Inflammatory macrophage (primary cell): ENCODE measurements around the gene PITPNB.
A peak's percentile ranks its signal among the peaks of the same experiment; 100 is the strongest.

ENCODE experiments used
- DNase-seq, 2 donors: peaks; one replicate each; pipeline ENCODE4 v3.0.0-alpha.2; 2020 to 2022
- total RNA-seq, 18 experiments: gene quantifications; one replicate each; lab custom pipeline; 2026; ENCODE audit warnings: mixed read lengths in 6 of 18, inconsistent platforms in 2 of 18; lab: John Stamatoyannopoulos, UW

Gene PITPNB
- total RNA-seq, result 13.6 to 111 (median 27.9) reads per million in 18 experiments

DNA sequence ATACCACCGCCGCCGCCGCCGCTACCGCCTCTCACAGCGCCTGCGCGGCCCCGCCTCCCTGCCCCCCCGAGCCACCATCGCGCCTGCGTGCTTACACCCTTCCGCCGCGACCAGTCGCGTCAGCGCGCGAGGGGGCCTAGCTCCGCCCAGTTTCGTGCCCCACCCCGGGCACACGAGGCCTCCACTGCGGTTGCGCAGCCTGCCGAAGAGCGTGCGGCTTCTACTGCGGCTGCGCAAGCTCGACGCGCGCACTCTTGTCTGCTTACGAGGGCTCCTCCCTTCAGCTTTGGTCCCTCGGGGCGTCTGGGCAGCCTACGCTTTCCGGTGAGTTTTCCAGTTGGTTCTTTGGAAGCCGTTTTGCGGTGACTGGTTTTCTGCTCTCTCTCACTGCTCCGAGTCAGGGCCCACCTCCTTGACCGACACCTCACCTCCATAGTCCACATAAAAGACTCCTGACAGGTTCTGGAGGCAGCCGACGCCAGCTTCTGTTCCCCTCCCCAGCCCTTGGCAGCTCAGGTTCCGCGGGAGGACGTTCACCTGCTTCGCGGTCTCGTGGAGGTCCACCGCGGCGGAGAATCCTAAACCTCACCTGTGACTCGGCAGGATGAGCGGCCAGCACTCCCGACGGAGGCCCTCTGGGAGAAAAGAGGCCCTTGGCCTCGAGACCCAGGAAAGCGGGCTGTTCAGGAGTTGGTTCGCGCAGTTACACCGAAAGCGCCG, at the start of gene PITPNB:
Gene PITPNB (minus strand): TSS at position 35 of the 720 bp plus-strand sequence. CDS start 65 bp downstream, outside the sequence.
- DNase-seq, result peak; percentile 99

DNA sequence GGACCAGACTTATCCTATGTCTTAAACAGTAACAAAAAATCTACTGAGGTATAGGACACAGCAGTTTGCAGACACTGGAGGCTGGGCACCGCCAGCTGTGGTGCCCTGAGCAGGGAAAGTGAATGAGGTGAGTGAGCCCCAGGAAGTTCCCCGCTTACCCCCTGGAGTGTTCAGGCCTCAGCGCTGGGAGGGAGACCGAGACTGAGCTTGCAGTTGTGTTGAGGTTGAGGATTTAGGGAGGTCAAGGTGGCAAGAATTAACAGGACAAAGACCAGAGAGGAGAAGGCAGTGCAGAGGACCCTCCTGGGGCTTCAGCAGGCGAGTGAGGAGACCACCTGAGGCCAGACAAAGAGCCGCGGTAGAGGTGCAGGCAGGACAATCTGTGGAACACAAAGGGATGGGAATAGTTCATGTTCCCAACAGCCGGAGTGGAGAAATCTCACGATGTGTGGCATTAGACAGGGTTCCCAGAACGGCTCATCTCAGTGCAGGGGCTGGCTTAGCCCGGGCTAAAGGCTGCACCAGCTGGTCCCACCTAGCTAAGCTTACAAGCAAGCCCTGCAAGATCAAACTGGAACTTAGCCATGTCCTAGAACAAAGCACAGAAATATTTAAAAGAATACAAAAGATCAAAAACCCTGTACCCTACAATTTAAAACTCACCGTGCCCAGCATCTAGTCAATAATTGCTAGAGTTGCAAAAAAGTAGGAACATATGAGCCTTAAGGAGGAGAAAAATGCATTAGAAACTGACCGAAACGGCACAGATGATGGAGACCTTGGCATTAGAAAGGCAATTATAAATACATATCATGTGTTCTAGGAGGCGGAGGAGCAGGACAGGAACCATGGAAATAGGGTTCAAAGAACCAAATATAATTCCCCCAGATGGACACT, 47.4 kb upstream of the PITPNB start:
- DNase-seq, result no peak

DNA sequence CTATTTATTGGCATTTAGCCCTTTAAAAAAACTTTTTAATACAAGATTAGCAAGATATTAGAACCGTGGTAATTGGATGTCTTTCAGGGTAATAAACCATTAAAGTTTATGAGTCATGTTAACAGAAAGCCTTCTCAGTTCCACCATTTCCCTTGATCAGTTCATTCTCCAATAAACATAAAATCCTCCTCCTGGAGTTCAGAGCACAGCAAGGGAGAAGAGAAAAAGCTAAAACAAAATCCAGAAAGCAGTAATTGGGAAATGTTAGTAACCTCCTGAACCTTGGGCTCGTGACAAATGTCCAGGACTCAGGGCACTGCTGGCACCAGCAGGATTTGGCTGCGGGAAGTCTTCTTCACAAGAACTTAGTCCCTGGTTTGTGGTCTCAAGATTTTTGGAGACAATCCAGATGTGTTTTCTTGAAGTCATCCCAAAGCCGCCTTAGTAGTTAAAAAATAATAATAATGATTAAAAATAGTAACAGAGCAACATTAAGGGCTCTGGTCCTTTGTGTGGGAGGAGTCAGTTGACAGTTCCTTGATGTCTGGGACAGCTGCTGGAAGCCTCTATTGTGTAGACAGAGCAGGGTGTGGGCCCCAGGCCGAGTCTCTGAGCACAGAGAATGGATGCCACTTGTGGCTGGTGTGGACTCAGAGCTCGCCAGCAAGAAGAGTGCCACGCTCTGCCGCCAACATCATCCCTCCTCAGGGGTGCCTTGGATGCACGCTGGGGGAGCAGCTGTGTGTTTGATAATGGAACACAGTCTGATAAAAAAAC, 43.4 kb upstream of the PITPNB start:
- no peak for DNase-seq

DNA sequence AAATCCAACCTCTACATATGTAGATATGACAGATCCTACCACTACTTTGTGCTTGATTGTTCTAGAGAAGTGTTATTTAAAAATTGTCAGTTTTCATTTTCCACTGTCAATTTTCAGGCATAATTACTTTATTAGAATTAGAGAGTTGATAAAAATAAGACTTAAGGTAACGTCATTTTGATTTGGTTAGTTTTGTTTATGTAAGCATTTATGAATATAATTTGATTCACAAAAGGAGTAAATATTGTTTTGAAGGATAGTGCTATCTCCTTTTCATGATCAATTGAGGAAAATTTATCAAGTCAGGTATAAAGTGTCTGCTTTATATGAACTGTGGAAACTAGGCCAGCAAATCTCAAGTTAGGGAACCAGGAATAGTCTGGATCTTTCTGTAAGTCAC, 42.6 kb upstream of the PITPNB start:
- no peak for DNase-seq

DNA sequence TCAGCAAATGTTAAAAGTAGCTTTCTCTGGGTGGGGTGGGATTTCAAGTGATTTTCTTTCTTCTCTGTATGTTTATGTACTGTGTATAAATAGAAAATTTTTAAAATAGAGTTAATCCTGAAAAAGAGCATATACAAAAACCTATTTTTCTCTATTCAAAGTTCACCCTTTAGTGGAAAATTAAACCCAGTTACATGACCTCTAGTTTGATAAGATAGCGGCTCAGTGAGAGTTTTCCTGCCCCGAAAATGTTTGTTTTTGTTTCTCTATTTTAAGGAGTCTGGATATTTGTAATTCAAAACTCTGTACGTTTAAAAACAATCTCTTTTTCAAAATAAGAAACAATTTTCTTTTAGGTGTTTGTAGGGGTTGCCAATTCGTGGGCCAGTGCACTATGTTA, 42.1 kb upstream of the PITPNB start:
- DNase-seq, result no peak

DNA sequence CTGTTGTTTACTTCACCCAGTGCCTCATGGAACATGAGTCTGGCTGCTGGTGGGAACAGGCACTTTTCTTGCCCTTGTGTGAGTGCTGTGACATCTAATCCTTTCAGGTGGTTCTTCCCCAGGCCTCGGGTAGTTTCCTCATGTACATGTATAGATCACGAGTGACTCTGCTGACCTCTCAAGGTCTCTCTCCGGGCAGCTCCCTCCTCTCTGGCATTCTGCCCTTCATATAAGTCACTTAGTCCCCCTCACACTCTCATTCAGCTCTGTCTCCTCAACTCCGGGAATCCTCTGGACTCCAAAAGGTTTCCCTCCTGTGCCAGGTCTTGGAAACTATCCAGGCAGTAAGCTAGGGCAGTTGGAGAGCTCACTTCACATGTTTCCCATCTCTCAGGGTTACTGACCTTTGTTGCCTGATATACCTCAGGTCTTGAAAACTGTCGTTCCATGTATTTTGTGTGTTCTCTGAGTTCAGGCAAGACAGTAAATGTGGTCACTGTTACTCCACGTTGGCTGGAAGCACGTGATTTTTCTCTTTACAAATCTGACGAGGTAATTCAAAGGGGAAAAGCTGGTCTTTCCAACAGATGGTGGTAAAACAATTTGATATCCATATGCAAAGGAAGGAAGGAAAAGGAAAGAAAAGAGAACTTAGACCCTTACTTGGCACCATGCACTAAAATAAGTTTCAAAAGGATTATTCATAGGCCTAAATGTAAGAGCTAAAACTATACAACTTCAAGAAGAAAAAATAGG, 40.5 kb upstream of the PITPNB start:
- no peak for DNase-seq

DNA sequence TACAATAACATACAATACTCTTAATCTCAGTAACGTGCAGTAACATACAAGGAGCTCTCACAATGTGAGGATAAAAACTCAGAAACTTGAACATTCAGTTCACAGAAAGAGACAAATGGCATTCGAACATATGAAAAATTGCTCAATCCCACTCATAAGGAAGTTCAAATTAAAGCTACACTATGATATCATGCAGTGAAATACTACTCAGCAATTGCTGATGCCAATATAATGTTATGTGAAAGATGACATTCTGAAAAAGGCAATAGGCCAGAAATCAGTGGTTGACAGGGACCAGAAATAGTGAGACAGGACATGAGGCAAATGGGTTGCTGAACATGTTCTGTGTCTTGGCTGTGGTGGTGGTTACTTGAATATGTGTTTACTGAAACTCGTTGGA, 33.7 kb upstream of the PITPNB start:
- peak; percentile 42 to 75 for DNase-seq

DNA sequence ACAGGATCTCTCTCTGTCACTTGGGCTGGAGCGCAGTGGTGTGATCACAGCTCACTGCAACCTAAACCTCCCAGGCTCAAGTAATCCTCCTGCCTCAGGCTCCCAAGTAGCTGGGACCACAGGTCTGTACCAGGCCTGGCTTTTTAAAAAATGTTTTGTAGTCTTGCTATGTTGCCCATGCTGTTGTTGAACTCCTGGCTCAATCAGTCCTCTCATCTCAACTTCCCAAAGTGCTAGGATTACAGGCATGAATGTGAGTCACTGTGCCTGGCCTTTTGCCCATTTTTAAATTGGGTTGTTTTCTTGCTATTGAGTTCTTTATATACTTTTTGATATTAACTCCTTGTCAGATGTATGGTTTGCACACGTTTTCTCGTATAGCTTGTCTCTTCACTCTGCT, 33.0 kb upstream of the PITPNB start:
- peak; percentile 48 to 59 for DNase-seq

DNA sequence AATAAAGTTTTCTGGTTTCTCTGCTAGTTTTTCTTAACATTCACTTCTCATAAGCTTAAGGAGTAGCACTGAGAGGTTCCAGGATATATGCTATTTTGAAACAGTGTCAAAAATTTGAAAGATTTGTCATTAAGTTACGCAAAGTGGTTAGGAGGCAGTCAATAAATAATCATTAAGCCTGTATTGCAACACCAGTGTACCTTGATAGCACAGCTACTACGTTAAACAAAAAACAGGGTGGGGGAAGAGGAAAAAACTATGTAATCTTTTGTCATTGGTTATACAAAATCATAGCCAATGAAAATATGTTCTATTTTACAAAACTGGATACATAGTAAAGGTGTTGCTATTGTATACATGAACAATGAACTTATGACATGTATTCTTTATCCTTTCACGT, 30.4 kb upstream of the PITPNB start:
- no peak for DNase-seq

DNA sequence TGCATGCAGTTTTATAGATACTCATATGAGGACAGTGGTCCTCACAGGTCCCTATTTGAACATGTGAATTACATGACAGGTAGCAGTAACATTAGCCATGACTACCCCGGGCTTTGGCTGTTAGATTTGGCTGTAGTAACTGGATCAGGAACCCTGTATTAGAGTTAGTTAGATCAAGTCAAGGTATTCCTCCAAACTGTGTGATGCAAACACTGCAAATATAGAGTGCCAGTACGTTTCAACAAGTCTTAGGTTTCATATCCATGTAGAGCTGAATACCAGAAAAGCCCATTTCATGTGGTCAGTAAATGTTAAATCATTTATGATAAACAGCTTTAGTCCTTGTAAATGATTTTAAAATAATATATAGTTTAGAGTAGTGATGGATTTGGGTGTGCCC, 29.5 kb upstream of the PITPNB start:
- no peak for DNase-seq

DNA sequence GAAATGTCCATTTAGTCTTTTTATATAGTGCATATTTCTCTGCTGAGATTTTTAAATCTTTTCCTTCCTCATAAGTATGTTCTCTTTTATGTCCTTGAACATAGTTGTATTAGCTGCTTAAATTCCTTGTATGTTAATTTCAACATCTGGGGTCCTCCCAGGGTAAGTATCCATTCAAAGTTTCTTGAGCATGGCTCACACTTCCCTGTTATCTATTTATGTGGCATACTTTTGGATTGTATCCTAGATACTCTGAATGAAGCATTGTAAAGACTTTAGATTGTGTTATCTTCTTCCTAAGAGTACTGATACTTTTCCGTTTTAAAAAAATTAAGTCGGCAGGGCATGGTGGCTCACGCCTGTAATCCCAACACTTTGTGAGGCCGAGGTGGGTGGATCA, 28.4 kb upstream of the PITPNB start:
- no peak for DNase-seq

DNA sequence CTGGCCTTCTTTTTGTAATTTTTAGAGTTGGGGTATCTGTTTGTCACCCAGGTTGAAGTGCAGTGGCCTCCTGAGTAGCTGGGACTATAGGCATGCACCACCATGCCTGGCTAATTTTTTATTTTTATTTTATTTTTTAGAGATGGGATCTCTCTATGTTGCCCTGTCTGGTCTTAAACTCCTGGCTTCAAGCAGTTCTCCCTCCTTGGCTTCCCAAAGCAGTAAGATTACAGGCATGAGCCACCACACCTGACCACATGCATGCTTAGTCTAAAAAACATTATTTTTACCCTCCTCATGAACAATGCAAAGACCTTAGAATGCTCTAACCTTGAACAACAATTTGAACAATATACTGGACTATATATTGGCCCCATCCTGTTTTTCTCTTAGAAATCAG, 22.1 kb upstream of the PITPNB start:
- no peak for DNase-seq

DNA sequence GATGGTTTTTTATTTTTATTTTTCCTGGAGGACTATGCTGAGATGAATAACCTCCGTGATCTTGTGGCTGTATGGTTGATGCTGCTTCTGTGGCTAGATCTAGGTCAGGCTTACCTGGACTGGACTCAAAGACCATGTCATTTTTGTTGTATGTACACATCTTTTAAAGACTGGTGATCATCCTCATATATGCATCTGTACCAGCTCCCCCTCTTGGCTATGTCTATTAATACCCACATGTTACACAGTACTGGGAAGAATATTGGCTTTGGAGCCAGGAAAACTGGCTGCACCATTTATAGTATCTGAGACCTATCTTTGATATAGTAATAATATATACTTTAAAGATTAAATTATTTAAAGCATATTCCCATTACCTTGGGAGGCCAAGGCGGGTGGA, 18.4 kb upstream of the PITPNB start:
- no peak for DNase-seq

DNA sequence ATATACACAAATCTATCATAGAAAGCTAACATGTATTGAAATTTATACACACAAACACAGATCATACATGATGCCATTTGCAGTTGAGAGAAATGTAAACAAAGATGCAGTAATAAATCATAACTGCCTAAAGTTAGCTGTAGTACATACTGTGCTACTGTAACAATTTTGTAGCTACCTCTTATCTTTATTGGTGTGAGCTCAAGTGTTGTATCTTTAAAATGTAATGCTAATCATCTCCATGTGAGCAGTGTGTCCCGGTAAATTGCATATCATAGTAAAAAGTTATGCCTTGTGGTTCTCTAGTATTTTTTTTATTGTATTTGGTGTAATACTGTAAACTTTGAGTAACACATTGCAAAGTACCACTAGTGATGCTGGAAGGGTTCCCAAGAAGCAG, 16.8 kb upstream of the PITPNB start:
- no peak for DNase-seq

DNA sequence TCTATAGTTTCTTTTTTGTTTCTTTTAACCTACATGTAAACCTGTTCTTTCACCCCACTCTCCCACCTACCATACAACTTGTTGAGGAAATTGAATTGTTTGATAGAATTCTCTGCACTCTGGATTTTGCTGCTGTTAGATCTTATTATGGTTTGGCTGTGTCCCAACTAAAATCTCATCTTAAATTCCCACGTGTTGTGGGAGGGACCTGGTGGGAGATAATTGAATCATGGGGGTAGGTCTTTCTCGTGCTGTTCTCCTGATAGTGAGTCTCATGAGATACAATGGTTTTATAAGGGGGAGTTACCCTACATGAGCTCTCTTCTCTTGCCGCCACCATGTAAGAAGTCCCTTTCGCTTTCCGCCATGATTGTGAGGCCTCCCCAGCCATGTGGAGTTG, 15.0 kb upstream of the PITPNB start:
- no peak for DNase-seq

DNA sequence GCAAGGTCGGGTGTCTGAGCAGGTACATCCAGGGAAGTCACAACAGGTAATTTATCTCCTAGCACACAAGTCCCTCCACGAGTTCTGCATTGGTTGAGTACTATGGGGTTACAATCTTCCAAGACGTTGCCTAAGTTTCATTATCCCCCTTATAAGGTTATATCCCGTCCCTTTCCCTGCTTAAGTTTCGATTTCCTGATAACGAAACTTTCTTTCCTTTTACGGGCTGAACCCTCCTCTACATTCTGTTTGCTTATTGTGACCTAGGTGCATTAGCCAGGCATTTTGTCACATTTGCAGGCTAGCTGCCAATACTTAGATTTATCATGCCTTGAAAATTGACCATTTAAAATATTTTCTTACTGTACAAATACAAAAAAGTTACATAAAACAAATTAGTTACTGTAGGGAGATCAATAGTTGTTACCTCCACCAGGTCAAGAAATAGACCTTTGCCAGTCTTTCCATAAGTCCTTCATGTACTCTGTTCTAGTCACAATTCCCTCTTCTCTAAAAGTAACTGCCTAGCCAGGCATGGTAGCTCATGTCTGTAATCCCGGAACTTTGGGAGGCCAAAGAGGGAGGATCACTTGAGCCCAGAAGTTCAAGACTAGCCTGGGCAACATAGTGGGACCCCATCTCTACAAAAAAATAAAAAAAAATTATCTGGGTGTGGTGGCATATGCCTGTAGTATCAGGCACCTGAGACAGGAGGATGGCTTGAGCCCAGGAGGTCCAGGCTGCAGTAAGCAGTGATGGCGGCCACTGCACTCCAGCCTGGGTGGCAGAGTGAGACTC, 14.3 kb upstream of the PITPNB start:
- no peak for DNase-seq

DNA sequence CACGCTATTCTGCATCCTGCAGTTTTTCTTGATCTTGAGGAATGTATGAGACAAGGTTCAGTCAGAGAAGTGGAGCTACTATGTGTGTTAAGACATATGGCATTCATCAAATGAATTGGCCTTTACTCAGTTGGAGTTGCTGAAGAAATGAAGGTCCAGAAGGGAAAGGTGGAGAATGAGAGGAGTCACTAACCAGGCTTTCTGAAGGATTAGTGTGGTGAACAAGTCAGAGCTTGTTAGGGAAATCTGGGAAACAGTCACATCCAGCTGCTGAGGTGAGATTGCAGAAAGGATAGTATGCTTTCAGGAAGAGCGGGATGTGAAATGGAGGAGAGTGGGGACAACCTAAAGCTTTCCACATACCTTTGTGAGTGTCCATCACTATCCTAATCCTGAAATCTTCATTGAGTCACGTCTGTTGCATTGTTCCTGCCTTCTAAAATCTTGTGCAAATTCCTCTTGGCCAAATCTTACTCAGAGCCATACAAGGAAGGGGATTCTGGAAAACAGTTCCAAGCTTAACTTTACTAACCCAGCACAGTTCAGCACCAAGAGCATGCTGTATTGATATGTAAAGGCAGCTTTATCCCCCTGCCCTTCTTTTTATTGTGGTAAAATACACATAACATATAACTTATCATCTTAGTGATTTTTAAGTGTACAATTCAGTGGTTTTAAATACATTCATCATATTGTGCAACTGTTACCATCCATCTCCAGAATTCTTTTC, 11.4 kb upstream of the PITPNB start:
- DNase-seq, result no peak

DNA sequence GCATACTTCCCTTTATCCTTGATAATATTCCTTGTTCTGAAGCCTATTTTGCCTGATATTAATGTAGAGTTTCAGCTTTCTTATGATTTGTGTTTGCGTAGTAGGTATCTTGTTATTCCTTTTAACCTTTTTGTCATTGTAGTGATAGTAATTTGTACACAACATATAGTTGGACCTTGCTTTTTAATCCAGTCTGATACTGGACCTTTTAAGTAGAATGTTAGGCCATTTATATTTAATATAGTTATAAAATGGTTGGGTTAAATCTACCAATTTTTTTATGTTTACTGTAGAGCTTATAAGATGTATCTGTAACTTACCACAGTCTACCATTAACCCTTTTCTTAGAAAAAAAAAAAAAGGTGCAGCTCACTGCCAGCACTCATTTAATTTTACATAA, 8.6 kb upstream of the PITPNB start:
- DNase-seq, result no peak

DNA sequence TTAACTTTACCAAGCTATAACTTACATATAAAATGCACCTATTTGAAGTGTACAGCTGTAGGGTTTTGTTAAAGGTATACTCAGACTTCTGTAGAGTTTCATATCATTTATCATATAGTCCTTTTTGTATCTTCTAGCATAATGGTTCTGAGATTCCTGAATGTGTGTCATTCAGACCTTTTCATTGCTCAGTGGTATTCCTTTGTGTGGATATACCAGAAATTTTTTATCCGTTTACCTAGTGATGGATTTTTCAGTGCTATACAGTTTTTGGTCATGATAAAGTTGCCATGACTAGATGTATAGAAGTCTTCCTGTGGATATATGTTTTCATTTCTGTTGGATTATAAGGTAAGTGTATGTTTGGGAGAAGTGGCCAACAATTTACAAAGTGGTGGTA, 6.3 kb upstream of the PITPNB start:
- no peak for DNase-seq

DNA sequence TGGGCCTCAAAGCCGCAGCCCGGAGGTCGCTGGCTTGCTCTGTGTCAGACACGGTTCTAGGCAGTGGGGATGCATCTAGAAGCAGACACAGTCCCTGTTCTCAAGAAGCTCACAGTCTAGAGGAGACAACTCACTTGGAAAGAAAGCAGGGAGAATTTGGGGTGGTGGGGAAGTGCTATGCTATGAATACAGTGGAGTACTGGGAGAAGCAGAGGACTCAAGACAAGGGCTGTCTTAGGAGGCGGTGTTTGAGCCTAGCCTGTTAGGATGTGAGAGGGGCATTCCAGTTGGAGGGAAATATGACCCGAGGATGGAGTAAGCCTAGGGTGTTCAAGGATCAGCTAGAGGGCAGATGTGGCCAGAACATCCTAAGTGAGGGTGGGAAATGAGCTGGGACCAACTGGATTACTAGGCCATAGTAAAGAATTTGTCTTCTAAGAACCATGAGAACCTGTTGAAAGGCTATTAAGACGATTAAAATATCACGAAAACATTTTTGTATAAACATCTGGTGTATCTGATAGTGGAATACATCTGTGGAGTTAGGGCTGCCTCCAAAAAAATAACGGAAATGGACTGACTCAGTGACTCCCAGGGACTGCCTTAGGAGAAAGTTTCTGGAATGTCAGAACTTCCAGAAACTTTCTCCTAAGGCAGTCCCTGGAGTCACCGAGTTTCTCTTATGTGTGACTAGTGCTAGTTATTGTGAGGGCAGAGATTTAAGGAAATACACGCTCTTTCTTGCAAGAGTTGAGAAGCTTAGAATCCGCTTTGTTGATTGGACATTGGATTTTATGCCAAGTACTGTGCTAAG, 1.1 kb upstream of the PITPNB start:
- peak in 1 of 2 donors; percentile 26 for DNase-seq
